GM18907 (cell line): ENCODE results near the gene SNX4.

Source experiments
- ATAC-seq: cut with Tn5 transposase; IDR thresholded peaks from one replicate; pipeline ENCODE4 v1.9.1; 2021; ENCODE audit warnings: mild to moderate bottlenecking, moderate library complexity; ENCODE audit not compliant: unreplicated experiment

SNX4 gene

DNA sequence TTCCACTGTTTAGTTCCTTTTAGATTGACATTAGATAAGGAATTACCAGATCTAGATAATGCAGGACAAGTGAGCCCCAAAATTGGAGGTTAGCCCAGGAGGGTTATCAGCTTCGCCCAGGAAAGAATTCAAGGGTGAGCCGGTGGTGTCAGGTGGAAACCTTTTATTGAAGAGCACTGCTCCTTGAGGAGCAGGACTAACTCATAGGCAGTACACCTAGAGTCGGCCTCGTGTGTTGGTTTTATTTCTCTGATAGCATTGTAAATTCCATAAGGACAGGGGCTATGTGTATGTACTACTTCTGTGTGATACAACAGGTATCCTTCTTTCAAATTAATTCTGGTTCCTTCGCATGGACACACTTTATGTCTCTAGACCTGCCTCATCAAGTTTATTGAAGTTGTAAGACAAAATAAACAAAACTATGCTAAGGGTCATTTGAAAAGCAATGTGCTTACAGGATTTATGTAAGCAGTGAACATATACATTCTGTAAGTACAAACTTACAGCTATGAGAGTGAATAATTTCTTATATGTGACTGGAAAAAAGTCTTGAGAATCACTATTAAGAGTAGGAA is 57.2 kb downstream of the SNX4 start:
- no peak for ATAC-seq

DNA sequence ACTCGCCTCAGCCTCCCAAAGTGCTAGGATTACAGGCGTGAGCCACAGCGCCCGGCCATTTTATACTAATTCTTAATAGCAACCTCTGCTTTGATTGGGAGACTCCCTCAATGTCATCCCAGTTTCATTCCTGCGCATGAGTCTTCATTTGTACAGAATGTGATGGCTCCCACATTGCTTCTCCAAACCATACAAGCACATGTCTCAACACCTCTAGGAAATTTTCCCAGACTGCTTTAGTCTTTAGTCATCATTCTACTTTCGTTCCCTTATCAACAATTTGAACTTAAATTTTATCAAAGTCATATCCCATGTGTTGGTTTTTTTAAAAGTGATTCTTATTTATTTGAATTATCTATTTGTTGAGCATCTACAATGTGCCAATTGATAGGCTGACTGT is 58.1 kb downstream of the SNX4 start:
- ATAC-seq = no peak

GRCh38 chr3:125460233-125460632 is 59.8 kb downstream of the SNX4 start:
- no peak for ATAC-seq

DNA sequence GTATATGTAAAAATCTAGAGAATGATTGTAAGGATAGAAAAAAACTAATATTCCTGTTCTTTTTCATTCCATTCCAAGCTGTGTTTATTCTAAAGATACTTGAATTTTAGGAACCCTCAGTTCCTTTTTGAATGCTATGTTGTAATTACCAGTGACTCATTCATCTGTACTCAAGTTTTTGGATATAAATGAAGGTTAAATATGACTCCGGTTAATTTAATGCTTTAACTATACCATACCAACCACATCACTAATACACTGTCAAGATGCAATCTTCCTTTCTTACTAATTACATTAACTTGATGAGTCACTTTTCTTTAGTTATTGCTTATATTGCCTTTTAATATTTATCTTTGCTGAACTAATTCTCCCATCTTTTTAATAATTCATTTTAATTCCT is 76.1 kb downstream of the SNX4 start:
- ATAC-seq = no peak

GRCh38 chr3:125442506-125442905 is 77.5 kb downstream of the SNX4 start:
- ATAC-seq = no peak

GRCh38 chr3:125440970-125441369 is 79.0 kb downstream of the SNX4 start:
- no peak for ATAC-seq

DNA sequence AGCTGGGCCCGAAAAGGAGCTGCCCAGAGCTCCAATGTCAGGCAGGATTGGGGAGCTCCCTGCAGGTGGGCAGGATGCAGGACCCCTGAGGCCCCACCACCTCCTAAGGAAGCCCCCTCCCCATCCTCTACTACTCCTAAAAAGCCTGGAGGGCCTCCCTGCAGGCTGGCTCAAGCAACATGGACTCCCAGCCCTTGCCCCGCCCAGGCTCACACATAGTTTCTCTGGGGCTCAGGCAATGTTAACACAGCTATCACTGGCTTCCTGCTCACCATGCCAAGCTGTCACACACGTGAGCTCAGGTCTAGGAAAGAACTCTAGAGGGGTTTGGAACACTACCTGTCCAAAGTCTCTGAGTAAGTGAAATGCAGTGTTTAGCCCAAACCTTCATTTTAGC is 79.4 kb downstream of the SNX4 start:
- no peak for ATAC-seq

GRCh38 chr3:125437631-125438435 is 82.2 kb downstream of the SNX4 start:
- no peak for ATAC-seq

- ATAC-seq = no peak
Measured at GRCh38 chr3:125436921-125437320, 83.1 kb downstream of the SNX4 start.

GRCh38 chr3:125435231-125435630 is 84.8 kb downstream of the SNX4 start:
- ATAC-seq = no peak

- no peak for ATAC-seq
Measured at GRCh38 chr3:125434582-125435011, 85.4 kb downstream of the SNX4 start.

- ATAC-seq = no peak
Measured at GRCh38 chr3:125433611-125434041, 86.4 kb downstream of the SNX4 start.

DNA sequence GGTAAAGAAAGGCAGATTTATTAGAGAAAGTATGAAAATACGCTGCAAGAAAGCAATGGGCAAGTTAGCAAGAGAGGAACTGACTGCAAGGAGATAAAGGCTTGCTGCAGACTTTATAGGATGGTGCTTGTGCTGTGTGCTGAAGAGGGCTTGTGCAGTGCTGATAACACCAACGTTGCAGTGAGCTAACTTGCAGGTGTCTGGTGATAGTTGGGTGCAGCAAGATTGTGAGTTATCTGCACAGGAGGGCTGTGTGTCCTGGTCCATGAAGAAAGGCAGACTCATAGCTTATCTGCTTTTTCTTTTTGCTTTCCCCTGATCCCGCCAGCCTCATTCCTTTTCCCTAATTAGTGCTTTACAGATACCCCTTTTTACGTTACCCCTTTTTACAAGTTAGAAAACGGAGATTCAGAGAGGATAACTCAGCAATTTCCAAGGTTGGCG is 86.9 kb downstream of the SNX4 start:
- no peak for ATAC-seq

- ATAC-seq = no peak
Measured at GRCh38 chr3:125431912-125432790, 87.9 kb downstream of the SNX4 start.

GRCh38 chr3:125431391-125431790 is 88.6 kb downstream of the SNX4 start:
- ATAC-seq = no peak

GRCh38 chr3:125428216-125428830 is 91.7 kb downstream of the SNX4 start:
- ATAC-seq = no peak

GRCh38 chr3:125418306-125418705 is 101.7 kb downstream of the SNX4 start:
- ATAC-seq = no peak

DNA sequence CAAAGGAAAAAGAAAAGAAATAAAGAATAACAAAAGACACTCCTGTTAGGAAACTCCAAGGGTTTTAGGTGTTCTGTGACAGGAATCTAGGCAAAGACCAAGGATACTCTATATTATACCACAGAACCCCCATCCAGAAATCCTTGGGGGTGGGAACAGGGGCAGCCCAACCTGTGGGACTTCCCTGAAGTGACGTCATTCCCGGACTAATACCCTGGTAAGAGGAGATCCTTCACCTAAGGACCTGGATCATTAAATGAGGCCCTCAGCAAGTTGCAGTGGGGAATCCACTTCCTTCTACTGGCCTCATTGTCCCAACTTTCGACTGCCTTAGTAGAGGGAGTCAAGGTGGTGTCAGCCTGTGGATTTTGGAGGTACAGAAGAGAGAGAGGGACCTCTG is 103.8 kb downstream of the SNX4 start:
- no peak for ATAC-seq

GRCh38 chr3:125414669-125415068 is 105.3 kb downstream of the SNX4 start:
- no peak for ATAC-seq

DNA sequence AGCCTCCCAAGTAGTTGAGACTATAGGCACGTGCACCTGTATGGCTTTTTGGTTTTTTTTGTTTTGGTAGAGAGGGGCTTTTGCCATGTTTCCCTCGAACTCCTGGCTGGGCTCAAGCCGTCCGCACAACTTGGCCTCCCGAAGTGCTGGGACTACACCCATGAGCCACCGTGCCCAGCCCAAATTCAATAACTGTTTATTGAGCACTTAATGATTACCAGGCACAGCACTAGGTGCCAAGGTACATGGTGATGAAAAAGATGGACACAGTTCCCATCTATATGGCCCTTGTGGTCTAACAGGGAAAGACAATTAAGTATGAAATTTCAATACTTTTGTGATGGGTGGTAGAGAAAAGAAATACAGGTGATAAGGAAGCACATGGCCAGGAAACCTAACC is 109.1 kb downstream of the SNX4 start:
- no peak for ATAC-seq

DNA sequence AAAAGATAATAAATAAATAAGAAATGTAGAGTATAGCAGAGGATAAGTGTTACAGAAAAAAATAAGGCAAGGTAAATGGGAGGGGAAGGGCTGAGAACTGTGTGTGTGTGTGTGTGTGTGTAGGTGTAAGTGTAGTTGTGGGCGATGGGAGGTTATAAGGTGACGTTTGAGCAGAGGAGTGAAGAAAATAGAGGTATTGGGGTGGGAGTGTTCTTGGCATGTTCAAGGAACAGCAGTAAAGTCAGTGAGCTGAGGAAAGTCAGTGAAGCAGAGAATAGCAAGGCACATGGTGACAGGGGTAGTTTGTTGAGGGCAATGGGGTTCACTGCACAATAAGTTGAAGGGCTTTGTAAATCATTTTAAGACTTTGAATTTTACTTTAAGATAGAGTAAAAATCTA is 113.9 kb downstream of the SNX4 start:
- no peak for ATAC-seq
